Liver (tissue), 9 donors: Measurements from ENCODE around the gene UBR4. TPM values are rescaled to one million over a fixed set of nuclear protein-coding genes. Genes with fewer than 3 reads are reported as not detected.

Source experiments
- DNase-seq: peaks from one replicate; pipeline ENCODE4 v3.0.0-alpha.2; 2017; ENCODE audit warnings: low spot score
- H3K27ac ChIP-seq, 2 donors: one replicate each; pipeline ENCODE4 v1.7.0; 2013; ENCODE audit warnings: inconsistent platforms in 2 of 2, low read length in 2 of 2, control low read depth in 1 of 2, low read depth in 1 of 2, mild to moderate bottlenecking in 1 of 2
- H3K27me3 ChIP-seq, 4 donors: one replicate each; pipeline versions ENCODE4 v1.6.1 to v1.7.0; 2013; ENCODE audit warnings: low read length in 3 of 4, inconsistent platforms in 1 of 4, mild to moderate bottlenecking in 1 of 4, moderate library complexity in 1 of 4; ENCODE audit not compliant: control insufficient read depth in 4 of 4, insufficient read depth in 4 of 4
- H3K36me3 ChIP-seq, 4 donors: one replicate each; pipeline versions ENCODE4 v1.6.1 to v1.7.0; 2013; ENCODE audit warnings: low read length in 3 of 4, mild to moderate bottlenecking in 3 of 4, low read depth in 1 of 4, moderate library complexity in 1 of 4; ENCODE audit not compliant: control insufficient read depth in 4 of 4, insufficient read depth in 3 of 4
- H3K4me1 ChIP-seq, 4 donors: one replicate each; pipeline versions ENCODE4 v1.6.1 to v1.7.0; 2013; ENCODE audit warnings: low read length in 3 of 4, mild to moderate bottlenecking in 3 of 4, moderate library complexity in 1 of 4; ENCODE audit not compliant: control insufficient read depth in 4 of 4, insufficient read depth in 4 of 4
- H3K4me3 ChIP-seq, 3 donors: one replicate each; pipeline versions ENCODE4 v1.6.1 to v1.7.0; 2013; ENCODE audit warnings: low read length in 3 of 3, control low read depth in 1 of 3, low read depth in 1 of 3, mild to moderate bottlenecking in 1 of 3
- H3K9ac ChIP-seq, 2 donors: one replicate each; pipeline ENCODE4 v1.7.0; 2013; ENCODE audit warnings: low read length in 2 of 2, mild to moderate bottlenecking in 2 of 2, moderate library complexity in 2 of 2, control low read depth in 1 of 2, low read depth in 1 of 2
- H3K9me3 ChIP-seq, 4 donors: one replicate each; pipeline versions ENCODE4 v1.6.1 to v1.7.0; 2013; ENCODE audit warnings: low read length in 3 of 4; ENCODE audit not compliant: control insufficient read depth in 4 of 4
- ATF3 ChIP-seq: IDR thresholded peaks from 2 replicates; pipeline ENCODE4 v1.6.1; 2016; ENCODE audit warnings: antibody characterized with exemption
- CTCF ChIP-seq: fragments of 150-350 bp; IDR thresholded peaks from 2 replicates; pipeline ENCODE4 v1.5.1; 2017; ENCODE audit warnings: improper control_type of control experiment, low read depth, low read length; ENCODE audit not compliant: missing input control
- EGR1 ChIP-seq, 2 donors: IDR thresholded peaks; 2 replicates each; pipeline ENCODE4 v1.6.1; 2016 to 2018; ENCODE audit warnings: antibody characterized with exemption in 2 of 2, low read depth in 2 of 2
- FOXA2 ChIP-seq: IDR thresholded peaks from 2 replicates; pipeline ENCODE4 v1.6.1; 2016; ENCODE audit warnings: antibody characterized with exemption
- GABPA ChIP-seq, 2 donors: IDR thresholded peaks in 1 of 2; conservative IDR thresholded peaks in 1 of 2; 2 replicates each; pipeline ENCODE4 v1.6.1; 2016; ENCODE audit warnings: antibody characterized with exemption in 2 of 2, mild to moderate bottlenecking in 1 of 2, moderate library complexity in 1 of 2
- HNF4A ChIP-seq, 2 donors: conservative IDR thresholded peaks; 2 replicates each; pipeline ENCODE4 v1.6.1; 2016; ENCODE audit warnings: antibody characterized with exemption in 2 of 2, mild to moderate bottlenecking in 2 of 2
- HNF4G ChIP-seq: IDR thresholded peaks from 2 replicates; pipeline ENCODE4 v1.6.1; 2016; ENCODE audit warnings: antibody characterized with exemption
- JUND ChIP-seq, 2 donors: IDR thresholded peaks; 2 replicates each; pipeline ENCODE4 v1.6.1; 2016; ENCODE audit warnings: antibody characterized with exemption in 2 of 2
- NR2F2 ChIP-seq: IDR thresholded peaks from 2 replicates; pipeline ENCODE4 v1.6.1; 2016; ENCODE audit warnings: antibody characterized with exemption
- RAD21 ChIP-seq, 2 donors: IDR thresholded peaks; 2 replicates each; pipeline ENCODE4 v1.6.1; 2016; ENCODE audit warnings: antibody characterized with exemption in 2 of 2, mild to moderate bottlenecking in 2 of 2
- REST ChIP-seq: IDR thresholded peaks from 2 replicates; pipeline ENCODE4 v1.6.1; 2016; ENCODE audit warnings: antibody characterized with exemption, mild to moderate bottlenecking
- RXRA ChIP-seq, 2 donors: IDR thresholded peaks; 2 replicates each; pipeline ENCODE4 v1.6.1; 2017 to 2018; ENCODE audit warnings: antibody characterized with exemption in 2 of 2, mild to moderate bottlenecking in 1 of 2
- SP1 ChIP-seq: IDR thresholded peaks from 2 replicates; pipeline ENCODE4 v1.6.1; 2018; ENCODE audit warnings: antibody characterized with exemption, mild to moderate bottlenecking
- TAF1 ChIP-seq: conservative IDR thresholded peaks from 2 replicates; pipeline ENCODE4 v1.6.1; 2016; ENCODE audit warnings: antibody characterized with exemption, mild to moderate bottlenecking
- YY1 ChIP-seq: IDR thresholded peaks from 2 replicates; pipeline ENCODE4 v1.6.1; 2016; ENCODE audit warnings: antibody characterized with exemption, mild to moderate bottlenecking
- ZBTB33 ChIP-seq: IDR thresholded peaks from 2 replicates; pipeline ENCODE4 v1.6.1; 2016; ENCODE audit warnings: antibody characterized with exemption
- WGBS: extraction: QIAGEN DNeasy Blood & Tissue Kit; methylation state at CpG from one replicate; pipeline ENCODE4 v1.1.7; 2013; 5-methylcytosine and 5-hydroxymethylcytosine counted together
- polyA plus RNA-seq, 2 donors: library from polyadenylated mRNA; stranded (reverse) in 1 of 2; unstranded in 1 of 2; fragments of 200-250 nt in 1 of 2; fragments of >200 nt in 1 of 2; fragmentation: Nextera tagmentation in 1 of 2; extraction: Ambion mirVana in 1 of 2; gene quantifications; one replicate each; pipeline versions ENCODE4 v1.2.1 to v1.2.3, GENCODE V29; 2013 to 2015
- total RNA-seq, 2 donors: library from RNA; depleted of rRNA; stranded (reverse); fragments of >200 nt; gene quantifications; one replicate each; pipeline ENCODE4 v1.2.3, GENCODE V29; 2014
- TF ChIP-seq, protein P1 (sequence below): IDR thresholded peaks from 2 replicates; pipeline ENCODE4 v1.6.1; 2016; ENCODE audit warnings: antibody characterized with exemption
- donor health status: healthy.
- donor health status: healthy.
- donor health status: healthy.
- donor health status: healthy.
- donor health status: healthy.

UBR4 gene
- total and polyA plus RNA-seq, 4 donors, result 45.4 to 156 (median 86.9) TPM

GRCh38 chr1:19133360-19133759 lies 76.7 kb downstream of the UBR4 start:
- DNase-seq, result no peak
- H3K9ac ChIP-seq, result no peak overlapping the region
- peaks cover 22 to 73% (median 63%) of the 10 kb centered on the region in 4 donors for H3K36me3 ChIP-seq
- H3K9me3 ChIP-seq, result peaks cover 0 to 5% (median 0%) of the 10 kb centered on the region in 4 donors
- TF ChIP-seq YY1, result no peak
- no peak for TF ChIP-seq SP1
- no peak for TF ChIP-seq NR2F2
- TF ChIP-seq HNF4A (conservative IDR thresholded peaks at IDR 0.05), result no peak
- TF ChIP-seq, protein P1, sequence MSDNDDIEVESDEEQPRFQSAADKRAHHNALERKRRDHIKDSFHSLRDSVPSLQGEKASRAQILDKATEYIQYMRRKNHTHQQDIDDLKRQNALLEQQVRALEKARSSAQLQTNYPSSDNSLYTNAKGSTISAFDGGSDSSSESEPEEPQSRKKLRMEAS, result no peak
- TF ChIP-seq HNF4G, result no peak
- TF ChIP-seq FOXA2, result no peak
- no peak for TF ChIP-seq RXRA (IDR thresholded peaks at IDR 0.05)
- TF ChIP-seq GABPA (IDR thresholded peaks at IDR 0.05 in 1 of 2, conservative IDR thresholded peaks at IDR 0.05 in 1 of 2), result no peak
- TF ChIP-seq ATF3, result no peak
- no peak for TF ChIP-seq JUND (IDR thresholded peaks at IDR 0.05)
- TF ChIP-seq REST, result no peak
- no peak for TF ChIP-seq EGR1 (IDR thresholded peaks at IDR 0.05; ENCODE audit: low read depth in 2 of 2)
- no peak for TF ChIP-seq CTCF
- no peak for TF ChIP-seq ZBTB33
- TF ChIP-seq TAF1, result no peak
- TF ChIP-seq RAD21 (IDR thresholded peaks at IDR 0.05), result no peak
- peaks cover 3 to 11% (median 5%) of the 10 kb centered on the region in 4 donors for H3K4me1 ChIP-seq
- H3K4me3 ChIP-seq, result no peak overlapping the region
- 97% methylated on average over 2 of the region's 2 CpGs for WGBS
- no peaks in the 10 kb centered on the region for H3K27me3 ChIP-seq
- H3K27ac ChIP-seq, result no peak overlapping the region
